Measurements from ENCODE around the gene CEP131.

CEP131 gene

GRCh38 chr17:81178136-81179091, 44.4 kb downstream of the CEP131 start:
- no peak for TF ChIP-seq CTCF (conservative IDR thresholded peaks at IDR 0.05; ENCODE audit: low read depth)
- H3K27ac ChIP-seq = no peak overlapping the region
- no peak for DNase-seq (ENCODE audit: low spot score)
- CTCF ChIA-PET = interaction anchor here (0.5 to 0.7 kb wide), 3 partner anchors 22 to 839 kb away, joined by 3 to 4 read pairs (median 3); no protein-coding TSS in a partner anchor
- POLR2A ChIA-PET (ENCODE audit: low non-redundant PET) = no interaction called here

GRCh38 chr17:81176666-81177065, 46.1 kb downstream of the CEP131 start:
- H3K27ac ChIP-seq = no peak overlapping the region
- TF ChIP-seq CTCF (conservative IDR thresholded peaks at IDR 0.05; ENCODE audit: low read depth) = no peak
- CTCF ChIA-PET = interaction anchor here (1.0 kb wide), 1 partner anchor 24 kb away, joined by 3 read pairs; no protein-coding TSS in a partner anchor
- DNase-seq (ENCODE audit: low spot score) = no peak
- POLR2A ChIA-PET (ENCODE audit: low non-redundant PET) = no interaction called here

GRCh38 chr17:81173762-81174155, 49.0 kb downstream of the CEP131 start:
- CTCF ChIA-PET = no interaction called here
- POLR2A ChIA-PET (ENCODE audit: low non-redundant PET) = no interaction called here
- H3K27ac ChIP-seq = no peak overlapping the region
- DNase-seq (ENCODE audit: low spot score) = no peak
- no peak for TF ChIP-seq CTCF (conservative IDR thresholded peaks at IDR 0.05; ENCODE audit: low read depth)

GRCh38 chr17:81173052-81173761, 49.6 kb downstream of the CEP131 start:
- ChIA-PET CTCF (interaction anchor here (0.6 to 1.1 kb wide), 2 partner anchors 20 to 27 kb away, joined by 3 read pairs; no protein-coding TSS in a partner anchor), POLR2A (ENCODE audit: low non-redundant PET) (no interaction called here)
- no peak for DNase-seq (ENCODE audit: low spot score)
- TF ChIP-seq CTCF (conservative IDR thresholded peaks at IDR 0.05; ENCODE audit: low read depth) = no peak
- no peak overlapping the region for H3K27ac ChIP-seq

GRCh38 chr17:81171941-81172340, 50.8 kb downstream of the CEP131 start:
- no peak overlapping the region for H3K27ac ChIP-seq
- ChIA-PET CTCF (interaction anchor here (1.1 kb wide), 1 partner anchor 22 kb away, joined by 3 read pairs; no protein-coding TSS in a partner anchor), POLR2A (ENCODE audit: low non-redundant PET) (no interaction called here)
- DNase-seq (ENCODE audit: low spot score) = no peak
- TF ChIP-seq CTCF (conservative IDR thresholded peaks at IDR 0.05; ENCODE audit: low read depth) = no peak

GRCh38 chr17:81170727-81171494, 51.9 kb downstream of the CEP131 start:
- no peak for DNase-seq (ENCODE audit: low spot score)
- H3K27ac ChIP-seq = no peak overlapping the region
- ChIA-PET CTCF (interaction anchor here (0.5 kb wide), 1 partner anchor 28 kb away, joined by 3 read pairs; no protein-coding TSS in a partner anchor), POLR2A (ENCODE audit: low non-redundant PET) (no interaction called here)
- TF ChIP-seq CTCF (conservative IDR thresholded peaks at IDR 0.05; ENCODE audit: low read depth) = no peak
